Measurements from ENCODE around the gene MIP. TPM values are rescaled to one million over a fixed set of nuclear protein-coding genes. Genes with fewer than 3 reads are reported as not detected.

The MIP gene
- total RNA-seq, 1 experiment from 2014 or later, result not detected

DNA sequence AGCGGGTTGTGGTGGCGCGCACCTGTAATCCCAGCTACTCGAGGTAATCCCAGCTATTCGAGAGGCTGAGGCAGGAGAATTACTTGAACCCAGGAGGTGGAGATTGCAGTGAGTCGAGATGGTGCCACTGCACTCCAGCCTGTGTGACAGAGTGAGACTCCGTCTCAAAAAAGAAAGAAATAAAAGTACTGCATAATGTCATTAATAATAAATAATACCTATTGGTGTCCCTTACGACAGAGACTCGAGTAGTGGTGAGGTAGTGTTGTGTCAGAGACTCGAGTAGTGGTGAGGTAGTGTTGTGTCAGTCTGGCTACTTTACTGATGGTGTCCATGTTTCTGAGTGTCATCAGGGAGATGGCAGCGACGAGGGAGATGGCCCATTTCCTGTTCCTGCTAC lies 32.2 kb upstream of the MIP start:
- Mint-ChIP-seq H3K9me3 (ENCODE audit: low read depth, unreplicated experiment) (peaks cover 3% of the 10 kb centered on the region), H3K4me3 (ENCODE audit: low read depth, unreplicated experiment) (no peak overlapping the region), H3K27ac (ENCODE audit: unreplicated experiment) (no peak overlapping the region), H3K4me1 (ENCODE audit: low read depth, unreplicated experiment) (peaks cover 18% of the 10 kb centered on the region), H3K36me3 (ENCODE audit: insufficient read depth, unreplicated experiment) (peaks cover 22% of the 10 kb centered on the region), H3K27me3 (ENCODE audit: unreplicated experiment) (peaks cover 43% of the 10 kb centered on the region)
- intact Hi-C loops (cut with micrococcal nuclease; ENCODE audit: unreplicated experiment), result no loop called here
- TF ChIP-seq, protein P1, sequence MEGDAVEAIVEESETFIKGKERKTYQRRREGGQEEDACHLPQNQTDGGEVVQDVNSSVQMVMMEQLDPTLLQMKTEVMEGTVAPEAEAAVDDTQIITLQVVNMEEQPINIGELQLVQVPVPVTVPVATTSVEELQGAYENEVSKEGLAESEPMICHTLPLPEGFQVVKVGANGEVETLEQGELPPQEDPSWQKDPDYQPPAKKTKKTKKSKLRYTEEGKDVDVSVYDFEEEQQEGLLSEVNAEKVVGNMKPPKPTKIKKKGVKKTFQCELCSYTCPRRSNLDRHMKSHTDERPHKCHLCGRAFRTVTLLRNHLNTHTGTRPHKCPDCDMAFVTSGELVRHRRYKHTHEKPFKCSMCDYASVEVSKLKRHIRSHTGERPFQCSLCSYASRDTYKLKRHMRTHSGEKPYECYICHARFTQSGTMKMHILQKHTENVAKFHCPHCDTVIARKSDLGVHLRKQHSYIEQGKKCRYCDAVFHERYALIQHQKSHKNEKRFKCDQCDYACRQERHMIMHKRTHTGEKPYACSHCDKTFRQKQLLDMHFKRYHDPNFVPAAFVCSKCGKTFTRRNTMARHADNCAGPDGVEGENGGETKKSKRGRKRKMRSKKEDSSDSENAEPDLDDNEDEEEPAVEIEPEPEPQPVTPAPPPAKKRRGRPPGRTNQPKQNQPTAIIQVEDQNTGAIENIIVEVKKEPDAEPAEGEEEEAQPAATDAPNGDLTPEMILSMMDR (IDR thresholded peaks at IDR 0.05; ENCODE audit: unreplicated experiment), result no peak
- CTCF ChIA-PET, result interaction anchor here (0.5 kb wide), 1 partner anchor 99 kb away, joined by 4 read pairs; no protein-coding TSS in a partner anchor
- DNase-seq, result no peak
- no TSS peak for BruUV-seq (replicated peaks)

DNA sequence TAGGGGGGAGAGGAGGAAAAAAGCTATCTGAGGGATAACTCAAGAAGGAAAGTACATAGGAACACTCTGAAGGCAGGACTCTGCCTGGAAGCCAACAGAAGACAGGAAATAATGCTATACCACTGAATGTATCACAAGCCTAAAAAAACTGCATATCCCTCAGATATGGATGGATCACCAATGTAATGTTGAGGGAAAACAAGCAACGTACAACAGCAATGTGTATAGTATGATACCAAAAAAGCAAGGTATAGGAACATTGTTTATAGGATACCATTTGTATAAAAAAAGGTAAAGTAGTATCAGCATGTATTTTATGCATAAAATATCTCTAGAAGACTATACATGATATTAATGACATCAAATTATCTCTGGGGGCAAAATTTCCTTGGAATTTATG lies 30.1 kb upstream of the MIP start:
- Mint-ChIP-seq H3K36me3 (ENCODE audit: insufficient read depth, unreplicated experiment) (peaks cover 22% of the 10 kb centered on the region), H3K27me3 (ENCODE audit: unreplicated experiment) (peaks cover 22% of the 10 kb centered on the region), H3K4me3 (ENCODE audit: low read depth, unreplicated experiment) (no peak overlapping the region), H3K9me3 (ENCODE audit: low read depth, unreplicated experiment) (peaks cover 3% of the 10 kb centered on the region), H3K4me1 (ENCODE audit: low read depth, unreplicated experiment) (peaks cover 18% of the 10 kb centered on the region), H3K27ac (ENCODE audit: unreplicated experiment) (no peak overlapping the region)
- TF ChIP-seq, protein P1 (IDR thresholded peaks at IDR 0.05; ENCODE audit: unreplicated experiment), result no peak
- CTCF ChIA-PET, result no interaction called here
- intact Hi-C loops (cut with micrococcal nuclease; ENCODE audit: unreplicated experiment), result no loop called here
- no peak for DNase-seq
- BruUV-seq (replicated peaks), result no TSS peak

DNA sequence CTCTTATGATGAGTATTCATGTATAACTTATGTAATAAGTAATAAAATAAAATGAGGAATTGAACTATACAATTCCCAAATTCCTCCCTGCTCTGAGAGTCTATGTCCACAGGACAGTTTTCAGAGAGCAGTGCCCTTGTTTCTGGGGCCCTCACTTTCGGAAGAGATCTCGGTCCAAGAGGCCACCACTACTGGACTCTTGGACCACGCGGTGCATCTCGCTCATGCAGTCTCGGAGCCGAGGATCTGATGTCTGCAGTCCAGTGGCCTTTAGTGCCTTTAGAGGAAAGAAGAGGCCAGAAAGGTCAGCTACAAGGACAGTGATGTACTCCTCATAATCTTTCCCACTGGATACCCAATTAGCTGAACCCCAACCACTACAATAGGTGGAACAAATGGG lies 25.2 kb upstream of the MIP start:
- Mint-ChIP-seq H3K4me3 (ENCODE audit: low read depth, unreplicated experiment) (no peak overlapping the region), H3K27me3 (ENCODE audit: unreplicated experiment) (no peaks in the 10 kb centered on the region), H3K27ac (ENCODE audit: unreplicated experiment) (no peak overlapping the region), H3K4me1 (ENCODE audit: low read depth, unreplicated experiment) (no peaks in the 10 kb centered on the region), H3K36me3 (ENCODE audit: insufficient read depth, unreplicated experiment) (peaks cover under 1% of the 10 kb centered on the region), H3K9me3 (ENCODE audit: low read depth, unreplicated experiment) (no peaks in the 10 kb centered on the region)
- no peak for DNase-seq
- intact Hi-C loops (cut with micrococcal nuclease; ENCODE audit: unreplicated experiment), result no loop called here
- TF ChIP-seq, protein P1 (IDR thresholded peaks at IDR 0.05; ENCODE audit: unreplicated experiment), result no peak
- no TSS peak for BruUV-seq (replicated peaks)
- CTCF ChIA-PET, result no interaction called here

DNA sequence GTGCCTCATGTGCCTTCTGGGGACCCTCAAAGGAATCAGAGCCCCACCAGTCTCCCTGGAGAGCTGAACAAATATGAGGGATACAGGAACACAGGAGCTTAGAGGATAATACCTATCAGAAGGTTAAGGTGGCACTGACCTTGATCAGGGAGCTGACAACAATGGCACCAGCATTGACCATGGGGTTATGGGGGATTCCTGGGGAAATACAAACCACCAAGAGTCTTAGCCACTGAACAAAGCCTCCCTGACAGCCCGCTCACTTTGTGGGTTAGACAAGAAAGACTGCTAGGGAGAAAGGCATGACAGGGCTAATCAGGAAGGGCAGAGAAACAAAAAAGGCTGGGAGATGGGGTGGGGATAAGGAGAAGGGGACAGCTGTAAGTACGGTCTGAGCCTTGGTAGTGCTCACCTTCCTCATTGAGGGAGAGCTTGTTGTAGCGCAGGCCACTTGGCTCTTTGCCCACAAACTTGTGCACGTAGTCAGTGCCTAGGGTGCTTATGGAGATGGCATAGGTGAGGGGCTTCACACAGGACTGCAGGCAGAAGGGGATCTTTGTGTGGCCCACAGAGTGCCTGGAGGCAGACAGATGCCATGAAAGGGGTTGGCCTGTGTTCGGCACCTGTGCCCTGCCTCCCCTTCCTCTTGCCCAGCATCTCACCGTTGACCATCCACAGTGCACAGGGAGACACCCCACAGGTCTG lies 23.2 kb upstream of the MIP start:
- no TSS peak for BruUV-seq (replicated peaks)
- Mint-ChIP-seq H3K4me3 (ENCODE audit: low read depth, unreplicated experiment) (no peak overlapping the region), H3K27ac (ENCODE audit: unreplicated experiment) (peak overlapping the region; percentile 12), H3K36me3 (ENCODE audit: insufficient read depth, unreplicated experiment) (peaks cover 5% of the 10 kb centered on the region), H3K4me1 (ENCODE audit: low read depth, unreplicated experiment) (no peaks in the 10 kb centered on the region), H3K9me3 (ENCODE audit: low read depth, unreplicated experiment) (no peaks in the 10 kb centered on the region), H3K27me3 (ENCODE audit: unreplicated experiment) (no peaks in the 10 kb centered on the region)
- intact Hi-C loops (cut with micrococcal nuclease; ENCODE audit: unreplicated experiment), result no loop called here
- TF ChIP-seq, protein P1 (IDR thresholded peaks at IDR 0.05; ENCODE audit: unreplicated experiment), result no peak
- DNase-seq, result no peak
- CTCF ChIA-PET, result no interaction called here

Data from Calu3 (cell line).